Measurements from ENCODE around the gene VASN. TPM values are rescaled to one million over a fixed set of nuclear protein-coding genes. Genes with fewer than 3 reads are reported as not detected.

The VASN gene
- polyA plus RNA-seq, 1 experiment = 19.1 TPM

DNA sequence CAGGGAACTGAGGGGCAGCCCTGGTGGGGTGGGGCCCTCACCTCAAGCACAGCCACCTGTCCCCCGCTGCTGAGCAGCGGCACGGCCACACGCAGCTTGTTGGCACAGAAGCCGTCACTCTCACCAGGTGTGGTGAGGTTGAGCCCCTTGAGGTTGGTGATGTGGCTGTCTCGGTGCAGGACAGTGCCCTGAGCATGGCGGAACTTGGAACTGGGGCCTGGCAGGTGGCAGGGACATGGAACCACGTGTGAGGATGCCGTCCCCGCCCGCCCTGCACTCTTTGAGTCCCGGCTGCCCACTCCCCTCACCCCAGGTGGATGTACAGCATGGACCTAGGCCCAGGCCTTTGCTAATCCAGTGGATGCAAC lies 9.7 kb upstream of the VASN start:
- CTCF ChIA-PET = interaction anchor here (5.3 kb wide), 1 partner anchor 40 kb away, joined by 132 read pairs; no protein-coding TSS in a partner anchor
- Histone ChIP-seq H3K27ac (ENCODE audit: low read depth, low read length) (no peak overlapping the region), H3K4me3 (ENCODE audit: low read depth, low read length) (no peak overlapping the region), H3K27me3 (ENCODE audit: control insufficient read depth, insufficient read depth, low read length) (no peaks in the 10 kb centered on the region), H3K9me3 (ENCODE audit: control insufficient read depth, insufficient read depth, low read length) (no peaks in the 10 kb centered on the region; the same call in 1 of the 2 replicates)
- TF ChIP-seq, protein P1, sequence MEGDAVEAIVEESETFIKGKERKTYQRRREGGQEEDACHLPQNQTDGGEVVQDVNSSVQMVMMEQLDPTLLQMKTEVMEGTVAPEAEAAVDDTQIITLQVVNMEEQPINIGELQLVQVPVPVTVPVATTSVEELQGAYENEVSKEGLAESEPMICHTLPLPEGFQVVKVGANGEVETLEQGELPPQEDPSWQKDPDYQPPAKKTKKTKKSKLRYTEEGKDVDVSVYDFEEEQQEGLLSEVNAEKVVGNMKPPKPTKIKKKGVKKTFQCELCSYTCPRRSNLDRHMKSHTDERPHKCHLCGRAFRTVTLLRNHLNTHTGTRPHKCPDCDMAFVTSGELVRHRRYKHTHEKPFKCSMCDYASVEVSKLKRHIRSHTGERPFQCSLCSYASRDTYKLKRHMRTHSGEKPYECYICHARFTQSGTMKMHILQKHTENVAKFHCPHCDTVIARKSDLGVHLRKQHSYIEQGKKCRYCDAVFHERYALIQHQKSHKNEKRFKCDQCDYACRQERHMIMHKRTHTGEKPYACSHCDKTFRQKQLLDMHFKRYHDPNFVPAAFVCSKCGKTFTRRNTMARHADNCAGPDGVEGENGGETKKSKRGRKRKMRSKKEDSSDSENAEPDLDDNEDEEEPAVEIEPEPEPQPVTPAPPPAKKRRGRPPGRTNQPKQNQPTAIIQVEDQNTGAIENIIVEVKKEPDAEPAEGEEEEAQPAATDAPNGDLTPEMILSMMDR (IDR thresholded peaks at IDR 0.05; ENCODE audit: low read depth, low read length) = no peak
- DNase-seq (ENCODE audit: low read depth, low spot score) = no peak
- POLR2A ChIA-PET = interaction anchor here (0.9 to 1.1 kb wide), 2 partner anchors 12 to 23 kb away, joined by 3 read pairs; no protein-coding TSS in a partner anchor

DNA sequence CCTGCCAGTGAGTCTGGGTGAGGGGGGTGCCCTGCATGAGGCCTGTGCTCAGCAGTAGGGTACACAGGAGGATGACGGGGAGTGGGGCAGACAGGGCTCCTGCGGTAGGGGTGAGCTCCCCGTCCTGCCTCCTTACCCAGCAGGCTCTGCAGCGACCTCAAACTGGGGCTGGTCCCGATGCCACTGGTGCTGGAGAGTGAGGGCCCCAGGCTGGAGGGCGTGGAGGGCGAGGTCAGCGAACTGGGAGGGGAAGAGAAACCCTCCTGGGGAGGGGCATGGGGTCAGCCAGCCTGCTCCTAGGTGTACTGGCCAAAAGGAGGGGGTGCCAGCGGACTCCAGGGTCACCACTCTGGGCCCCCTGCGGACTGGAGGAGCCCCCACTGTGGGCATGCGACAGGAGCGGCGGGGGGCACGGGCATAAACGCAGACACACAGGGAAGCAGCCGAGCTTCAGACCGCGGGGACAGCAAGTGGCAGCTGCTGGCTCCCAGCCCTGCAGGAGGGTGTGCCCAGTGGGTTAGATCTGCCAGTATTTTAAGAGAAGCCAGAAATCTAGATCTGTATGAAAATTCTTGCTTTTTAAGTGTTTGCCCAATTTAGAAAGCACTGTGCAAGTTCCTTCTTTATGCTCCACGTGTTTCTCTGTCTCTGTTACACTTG lies 9.0 kb upstream of the VASN start:
- no peaks in the 10 kb centered on the region; the same call in 1 of the 2 replicates for H3K9me3 ChIP-seq (ENCODE audit: control insufficient read depth, insufficient read depth, low read length)

DNA sequence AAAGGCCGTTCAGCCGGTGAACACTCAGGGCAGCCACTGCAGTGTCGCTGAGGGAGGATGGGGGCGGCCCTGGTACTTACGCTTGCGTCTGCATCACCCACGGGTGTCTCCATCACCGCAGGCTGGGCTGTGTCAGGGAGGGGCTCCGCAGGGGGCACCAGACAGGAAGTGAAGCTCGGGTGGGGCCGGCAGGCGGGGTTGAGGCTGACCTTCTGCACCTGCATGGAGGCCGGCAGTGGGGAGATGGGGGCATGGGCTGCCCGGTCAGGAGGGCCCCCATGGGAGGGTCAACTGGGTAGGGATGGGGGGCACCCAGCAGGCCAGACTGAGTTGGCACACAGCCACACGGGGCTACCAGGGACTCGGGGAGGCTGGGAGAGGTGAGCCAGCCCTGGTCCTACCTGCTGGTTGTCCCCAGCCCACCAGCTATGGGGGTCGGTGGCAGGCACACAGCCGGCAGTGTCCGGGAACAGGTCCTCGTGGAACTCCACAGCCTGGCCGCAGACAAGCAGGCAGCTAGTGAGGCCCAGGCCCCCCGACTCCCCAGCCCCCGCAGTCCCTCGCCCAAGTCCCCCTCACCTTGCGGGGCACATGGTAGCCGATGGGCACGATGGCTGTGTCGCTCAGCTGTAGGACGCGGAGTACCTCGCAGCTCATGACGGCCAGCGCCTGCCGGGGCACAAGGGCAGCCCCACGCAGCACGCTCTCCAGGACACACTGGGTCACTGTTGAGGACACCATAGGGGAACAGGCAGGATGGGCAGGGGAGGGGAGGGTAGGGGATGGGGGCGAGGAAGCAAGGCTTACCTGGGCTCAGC lies 7.2 kb upstream of the VASN start:
- ChIA-PET POLR2A (interaction anchor here (2.0 kb wide), 1 partner anchor 9 kb away, joined by 10 read pairs; no protein-coding TSS in a partner anchor), CTCF (interaction anchor here (8.3 kb wide), 1 partner anchor 39 kb away, joined by 78 read pairs; no protein-coding TSS in a partner anchor)
- Histone ChIP-seq H3K9me3 (ENCODE audit: control insufficient read depth, insufficient read depth, low read length) (no peaks in the 10 kb centered on the region; the same call in 1 of the 2 replicates), H3K4me3 (ENCODE audit: low read depth, low read length) (no peak overlapping the region), H3K27me3 (ENCODE audit: control insufficient read depth, insufficient read depth, low read length) (no peaks in the 10 kb centered on the region), H3K27ac (ENCODE audit: low read depth, low read length) (no peak overlapping the region)
- TF ChIP-seq, protein P1 (IDR thresholded peaks at IDR 0.05; ENCODE audit: low read depth, low read length) = no peak
- DNase-seq (ENCODE audit: low read depth, low spot score) = no peak

More for the DNA sequence above, 9.0 kb upstream of the VASN start:
- TF ChIP-seq, protein P1 (IDR thresholded peaks at IDR 0.05; ENCODE audit: low read depth, low read length) = no peak
- CTCF ChIA-PET = interaction anchor here (5.3 kb wide), 1 partner anchor 39 kb away, joined by 132 read pairs; no protein-coding TSS in a partner anchor
- H3K27me3 ChIP-seq (ENCODE audit: control insufficient read depth, insufficient read depth, low read length) = no peaks in the 10 kb centered on the region
- no peak for DNase-seq (ENCODE audit: low read depth, low spot score)
- POLR2A ChIA-PET = interaction anchor here (0.7 to 1.1 kb wide), 2 partner anchors 11 to 22 kb away, joined by 3 read pairs; no protein-coding TSS in a partner anchor
- no peak overlapping the region for H3K27ac ChIP-seq (ENCODE audit: low read depth, low read length)
- no peak overlapping the region for H3K4me3 ChIP-seq (ENCODE audit: low read depth, low read length)

DNA sequence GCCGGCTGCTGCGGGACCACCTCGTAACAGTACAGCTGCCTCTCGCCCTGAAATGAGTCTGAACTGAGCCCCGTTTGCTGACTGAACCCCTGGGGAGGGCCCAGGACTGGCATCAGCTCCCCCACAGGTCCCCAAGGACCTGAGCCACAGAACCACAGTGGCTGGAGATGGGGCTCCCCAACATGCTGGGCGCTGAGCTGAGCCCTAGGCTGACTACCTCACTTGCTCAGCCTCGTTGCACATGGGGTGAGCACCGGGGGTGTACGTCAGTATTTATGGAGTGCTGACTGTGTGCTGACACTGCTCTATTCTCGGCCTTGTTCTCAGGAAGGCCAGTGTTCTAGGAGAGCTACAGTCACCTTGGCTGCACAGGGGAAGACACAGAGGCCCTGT lies 6.6 kb upstream of the VASN start:
- DNase-seq (ENCODE audit: low read depth, low spot score) = no peak
- Histone ChIP-seq H3K9me3 (ENCODE audit: control insufficient read depth, insufficient read depth, low read length) (no peaks in the 10 kb centered on the region; the same call in 1 of the 2 replicates), H3K4me3 (ENCODE audit: low read depth, low read length) (no peak overlapping the region), H3K27me3 (ENCODE audit: control insufficient read depth, insufficient read depth, low read length) (no peaks in the 10 kb centered on the region), H3K27ac (ENCODE audit: low read depth, low read length) (no peak overlapping the region)
- TF ChIP-seq, protein P1 (IDR thresholded peaks at IDR 0.05; ENCODE audit: low read depth, low read length) = no peak
- ChIA-PET CTCF (interaction anchor here (8.3 kb wide), 1 partner anchor 38 kb away, joined by 78 read pairs; no protein-coding TSS in a partner anchor), POLR2A (interaction anchor here (2.0 kb wide), 1 partner anchor 9 kb away, joined by 10 read pairs; no protein-coding TSS in a partner anchor)
